ENCODE data around the gene DQX1.
"Not testable (repeated sequence)": the region's sequence is repeated elsewhere in the genome, so short reads cannot be mapped to it uniquely, and the experiment has no call there.

The DQX1 gene

DNA sequence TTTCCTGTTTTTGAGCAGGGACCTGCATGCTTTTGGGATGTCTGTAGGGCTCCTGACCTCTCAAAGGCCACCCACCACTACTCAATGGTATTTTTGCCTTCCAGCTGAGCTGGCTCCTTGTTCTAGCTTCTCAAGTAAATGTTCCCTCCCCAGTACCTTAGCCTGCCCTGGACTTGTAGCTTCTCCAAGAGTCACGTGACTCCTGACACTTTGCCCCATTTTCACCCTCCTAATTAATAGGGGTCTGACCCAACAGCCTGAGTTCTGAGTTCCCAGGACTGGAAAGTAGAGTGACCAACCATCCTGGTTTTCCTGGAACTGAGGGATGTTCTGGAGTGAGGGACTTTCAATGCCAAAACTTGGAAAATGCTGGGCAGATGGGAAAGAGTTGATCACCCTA lies 30.6 kb downstream of the DQX1 start:
- FAIRE-seq (no peak), DNase-seq (ENCODE audit: insufficient read length, low spot score) (no peak)
- TF ChIP-seq POLR2A (IDR thresholded peaks at IDR 0.05; ENCODE audit: low read depth, low read length), result no peak

DNA sequence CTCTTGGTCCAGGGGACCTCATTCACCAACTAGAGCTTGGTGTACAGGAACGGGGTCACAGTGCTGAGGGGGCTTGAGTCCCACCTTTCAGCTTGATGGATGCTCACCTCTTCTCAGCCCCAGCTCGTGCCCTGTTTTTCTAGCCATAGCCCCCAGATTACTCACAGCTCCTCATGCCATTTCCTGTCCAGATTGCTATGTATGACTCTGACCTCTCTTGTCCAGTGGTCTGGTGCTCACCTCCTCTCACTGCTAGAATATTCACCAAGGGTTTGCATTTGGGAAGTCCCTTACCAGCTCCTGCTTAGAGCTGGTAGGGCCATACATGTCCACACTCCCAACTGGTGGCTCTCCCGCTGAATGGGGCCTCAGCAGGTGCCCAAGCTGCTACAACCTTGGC lies 32.5 kb downstream of the DQX1 start:
- no peak for DNase-seq (ENCODE audit: insufficient read length, low spot score)
- FAIRE-seq, result no peak
- no peak for TF ChIP-seq POLR2A (IDR thresholded peaks at IDR 0.05; ENCODE audit: low read depth, low read length)

DNA sequence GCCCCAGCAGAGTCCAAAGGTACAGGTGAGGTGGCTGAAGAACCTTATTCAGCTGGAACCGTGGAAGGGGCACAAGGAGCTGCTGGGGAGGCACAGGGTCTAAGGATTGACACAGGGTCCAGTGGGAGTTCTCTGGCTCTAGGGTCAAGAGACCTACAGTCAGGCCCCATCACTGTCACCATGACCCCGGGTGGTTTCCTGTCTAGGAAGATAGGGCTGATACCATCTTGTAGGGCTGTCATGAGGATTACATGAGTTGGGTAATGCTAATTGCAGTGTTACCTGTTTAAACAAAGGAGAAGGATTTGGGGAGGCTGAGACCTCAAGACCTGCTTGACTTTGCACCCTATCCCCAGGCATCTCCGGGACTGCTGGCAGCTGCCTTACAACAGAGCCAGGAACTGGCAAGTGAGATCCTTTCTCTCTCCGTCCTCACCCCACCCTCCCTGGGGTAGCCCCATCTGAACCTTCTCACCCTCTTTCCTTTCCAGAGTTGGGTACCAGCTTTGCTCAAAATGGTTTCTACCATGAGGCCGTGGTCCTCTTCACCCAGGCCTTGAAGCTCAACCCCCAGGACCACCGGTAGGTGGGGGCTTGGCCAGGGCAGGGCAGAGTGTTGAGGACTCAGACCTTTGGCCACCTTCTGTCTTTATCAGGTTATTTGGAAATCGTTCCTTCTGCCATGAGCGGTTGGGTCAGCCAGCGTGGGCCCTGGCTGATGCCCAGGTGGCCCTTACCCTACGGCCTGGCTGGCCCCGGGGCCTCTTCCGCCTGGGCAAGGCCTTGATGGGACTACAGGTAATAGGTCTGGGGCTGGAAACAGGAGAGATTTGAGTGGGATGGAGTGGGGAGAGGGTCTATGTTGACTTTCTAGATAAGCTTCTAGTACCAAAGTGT lies 34.1 kb downstream of the DQX1 start:
- FAIRE-seq (no peak), DNase-seq (ENCODE audit: insufficient read length, low spot score) (no peak)
- no peak for TF ChIP-seq POLR2A (IDR thresholded peaks at IDR 0.05; ENCODE audit: low read depth, low read length)

DNA sequence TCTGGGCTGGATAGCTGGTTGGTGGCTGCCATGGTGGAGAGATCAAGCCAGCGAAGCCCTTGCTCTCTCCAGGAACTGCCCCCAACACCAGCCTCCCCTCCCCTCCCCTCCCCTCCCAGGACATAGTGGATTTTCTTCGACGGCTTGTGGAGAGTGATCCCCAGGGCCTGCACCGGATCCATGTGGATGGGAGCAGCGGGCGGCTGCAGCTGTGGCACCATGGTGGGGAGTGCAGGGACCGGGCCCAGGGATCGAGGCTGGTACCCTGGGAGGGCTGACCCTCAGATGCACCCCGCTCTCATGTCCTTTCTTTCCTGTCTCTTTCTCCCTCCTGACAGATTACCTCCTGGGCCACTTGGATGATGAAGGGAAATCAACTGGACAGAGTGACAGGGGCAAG lies 36.1 kb downstream of the DQX1 start:
- FAIRE-seq (no peak), DNase-seq (ENCODE audit: insufficient read length, low spot score) (no peak)
- TF ChIP-seq POLR2A (IDR thresholded peaks at IDR 0.05; ENCODE audit: low read depth, low read length), result no peak

DNA sequence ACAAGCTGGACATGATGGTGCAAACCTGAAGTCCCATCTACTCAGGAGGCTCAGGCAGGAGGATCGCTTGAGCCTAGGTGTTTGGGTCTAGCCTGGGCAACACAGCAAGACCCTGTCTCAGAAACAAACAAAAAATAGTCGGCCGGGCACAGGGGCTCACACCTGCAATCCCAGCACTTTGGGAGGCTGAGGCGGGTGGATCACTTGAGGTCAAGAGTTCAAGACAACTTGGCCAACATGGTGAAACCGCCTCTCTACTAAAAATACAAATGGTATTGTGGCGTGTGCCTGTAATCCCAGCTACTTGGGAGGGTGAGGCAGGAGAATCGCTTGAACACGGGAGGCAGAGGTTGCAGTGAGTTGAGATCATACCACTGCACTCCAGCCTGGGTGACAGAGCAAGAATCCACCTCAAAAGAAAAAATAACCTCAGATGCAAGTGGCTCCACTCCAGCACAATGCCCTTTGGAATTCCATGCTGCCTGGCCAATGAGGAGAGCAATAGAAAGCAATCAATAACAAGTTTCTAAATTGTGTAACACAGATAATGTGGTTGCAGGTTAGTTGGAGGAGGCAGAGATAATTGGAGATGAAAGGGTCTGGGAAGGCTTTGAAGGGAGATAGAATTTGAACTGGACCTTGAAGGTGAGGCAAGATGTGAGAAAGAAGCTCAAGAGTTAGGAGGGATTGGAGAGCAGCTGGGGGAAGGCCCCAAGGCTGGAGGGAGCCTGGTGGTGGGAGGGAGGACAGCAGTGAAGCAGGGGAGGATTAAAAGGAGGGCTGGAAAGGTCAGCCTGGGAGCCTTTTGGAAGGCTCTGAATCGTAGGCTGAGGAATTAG lies 37.2 kb downstream of the DQX1 start:
- FAIRE-seq (no peak), DNase-seq (ENCODE audit: insufficient read length, low spot score) (no peak)
- no peak for TF ChIP-seq POLR2A (IDR thresholded peaks at IDR 0.05; ENCODE audit: low read depth, low read length)

DNA sequence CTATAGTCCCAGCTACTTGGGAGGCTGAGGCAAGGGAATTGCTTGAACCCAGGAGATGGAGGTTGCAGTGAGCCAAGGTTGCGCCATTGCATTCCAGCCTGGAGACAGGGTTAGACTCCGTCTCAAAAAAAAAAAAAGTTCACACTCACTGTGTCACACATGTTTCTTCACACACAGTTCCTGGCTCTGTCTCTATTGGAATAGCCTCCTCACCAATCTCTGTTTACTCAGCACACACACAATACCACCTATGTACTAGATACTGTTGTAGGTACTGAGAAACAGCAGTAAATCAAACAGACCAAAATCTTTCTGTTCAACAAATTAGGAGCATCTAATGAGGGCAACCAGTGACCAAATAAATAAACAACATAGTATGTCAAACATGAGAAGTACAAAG lies 39.9 kb downstream of the DQX1 start:
- DNase-seq (ENCODE audit: insufficient read length, low spot score) (no peak), FAIRE-seq (no peak)
- TF ChIP-seq POLR2A (IDR thresholded peaks at IDR 0.05; ENCODE audit: low read depth, low read length), result no peak

DNA sequence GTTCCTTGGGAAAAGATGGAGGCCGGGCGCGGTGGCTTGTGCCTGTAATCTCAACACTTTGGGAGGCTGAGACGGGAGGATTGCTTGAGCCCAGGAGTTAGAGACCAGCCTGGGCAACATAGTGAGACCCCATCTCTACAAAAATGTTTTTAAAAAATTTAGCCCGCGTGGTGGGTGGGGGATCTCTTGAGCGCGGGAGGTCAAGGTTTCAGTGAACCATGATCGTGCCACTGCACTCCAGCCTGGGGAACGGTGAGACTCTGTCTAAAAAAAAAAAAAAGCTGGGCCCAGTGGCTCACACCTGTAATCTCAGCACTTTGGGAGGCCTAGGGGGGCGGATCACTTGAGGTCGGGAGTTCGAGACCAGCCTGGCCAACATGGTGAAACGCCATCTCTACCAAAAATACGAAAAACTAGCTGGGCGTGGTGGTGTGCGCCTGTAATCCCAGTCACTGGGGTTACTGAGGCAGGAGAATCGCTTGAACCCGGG lies 42.3 kb downstream of the DQX1 start:
- not testable (repeated sequence) for DNase-seq (ENCODE audit: insufficient read length, low spot score); FAIRE-seq

DNA sequence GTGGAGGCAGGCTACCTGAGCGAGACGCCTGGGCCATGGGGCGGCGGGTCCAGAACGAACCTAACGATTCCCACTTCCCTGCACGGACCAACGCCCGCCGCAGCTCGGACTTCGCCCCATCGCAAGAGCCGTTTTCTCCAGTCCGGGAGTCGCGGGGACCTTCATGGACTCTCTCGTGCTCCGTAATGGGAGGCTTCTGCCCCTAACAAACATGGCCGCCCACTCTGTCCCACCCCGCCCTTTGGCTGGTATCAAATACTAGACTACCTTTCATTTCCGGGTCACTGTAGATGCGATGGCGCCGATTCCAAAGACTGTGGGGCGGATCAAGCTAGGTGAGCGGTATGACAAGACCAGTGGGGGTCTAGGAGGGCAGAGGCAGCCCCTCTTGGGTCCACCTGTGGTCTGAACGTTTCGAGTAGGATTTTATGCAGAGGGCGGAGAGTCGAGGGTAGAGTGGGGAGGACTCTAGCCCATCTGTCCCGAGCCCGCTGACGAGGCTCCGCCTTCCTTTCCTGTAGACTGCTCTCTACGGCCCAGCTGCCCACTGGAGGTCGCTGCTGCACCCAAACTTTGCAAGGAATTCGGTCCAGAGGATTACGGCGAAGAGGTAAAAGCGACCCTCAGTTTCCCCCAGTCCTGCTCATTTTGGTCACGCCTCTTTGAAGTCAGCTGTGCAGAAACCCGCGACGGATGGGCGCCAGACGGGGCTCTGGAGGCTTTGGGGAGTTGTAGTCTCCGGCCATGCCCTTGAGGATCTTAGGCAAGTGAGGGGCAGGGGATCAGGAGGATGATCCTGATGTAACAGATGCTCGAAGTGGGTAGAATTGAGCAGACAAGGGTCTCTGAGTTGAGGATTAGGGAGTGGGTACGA lies 43.0 kb downstream of the DQX1 start, which contains the start of the genes CCDC142 and TTC31:
TSS of gene CCDC142 (minus strand) at position 198 of the 874 bp plus-strand sequence. CDS start at position 37, 161 bp downstream.
TSS of gene TTC31 (plus strand) at position 281 of the 874 bp plus-strand sequence. CDS start at position 296, 15 bp downstream.
- FAIRE-seq (no peak), DNase-seq (ENCODE audit: insufficient read length, low spot score) (peak; percentile 91)
- TF ChIP-seq POLR2A (IDR thresholded peaks at IDR 0.05; ENCODE audit: low read depth, low read length), result peak; percentile 30; the same call in 1 of the 2 replicates

DNA sequence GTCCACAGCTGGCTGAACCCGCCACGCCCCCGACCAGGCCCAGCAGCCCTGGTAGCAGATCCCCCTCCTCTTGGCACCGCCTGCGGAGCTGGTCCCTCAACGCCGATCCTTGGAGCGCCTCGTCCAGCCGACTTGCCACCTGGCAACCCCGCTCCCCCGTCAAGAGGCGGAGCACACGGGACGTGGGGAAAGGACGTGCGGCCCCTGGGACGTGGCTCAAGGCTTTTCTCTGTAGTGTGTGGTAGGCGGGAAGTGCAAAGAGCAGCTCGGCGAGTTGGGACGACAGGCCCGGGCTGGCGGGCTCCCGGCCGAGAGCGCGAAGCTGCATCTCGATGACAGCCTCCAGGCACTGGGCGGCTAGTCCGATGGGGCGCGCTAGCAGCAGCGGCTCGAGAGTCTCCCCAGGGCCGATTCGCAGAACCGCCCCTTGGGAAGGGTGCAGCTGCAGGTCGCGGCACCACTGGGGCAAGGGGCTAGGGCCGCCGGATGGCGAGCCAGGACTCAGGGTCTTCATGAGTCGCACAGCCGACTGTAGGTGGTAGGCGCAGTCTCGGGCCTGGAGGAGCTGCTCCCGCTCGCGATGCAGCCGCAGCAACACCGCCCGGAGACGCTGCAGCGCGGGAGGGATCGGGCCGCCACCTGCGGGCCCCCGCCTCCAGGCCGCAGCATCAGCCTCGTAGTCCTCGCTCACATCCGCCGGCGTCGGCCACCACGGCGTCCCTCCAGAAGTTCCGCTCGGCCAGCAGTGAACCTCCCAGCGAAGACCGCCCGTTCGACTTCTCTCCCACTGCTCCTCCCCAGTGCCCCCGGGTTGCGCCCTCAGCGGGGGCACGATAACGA lies 43.9 kb downstream of the DQX1 start:
- DNase-seq (ENCODE audit: insufficient read length, low spot score), result no peak
- no peak for TF ChIP-seq POLR2A (IDR thresholded peaks at IDR 0.05; ENCODE audit: low read depth, low read length)

DNA sequence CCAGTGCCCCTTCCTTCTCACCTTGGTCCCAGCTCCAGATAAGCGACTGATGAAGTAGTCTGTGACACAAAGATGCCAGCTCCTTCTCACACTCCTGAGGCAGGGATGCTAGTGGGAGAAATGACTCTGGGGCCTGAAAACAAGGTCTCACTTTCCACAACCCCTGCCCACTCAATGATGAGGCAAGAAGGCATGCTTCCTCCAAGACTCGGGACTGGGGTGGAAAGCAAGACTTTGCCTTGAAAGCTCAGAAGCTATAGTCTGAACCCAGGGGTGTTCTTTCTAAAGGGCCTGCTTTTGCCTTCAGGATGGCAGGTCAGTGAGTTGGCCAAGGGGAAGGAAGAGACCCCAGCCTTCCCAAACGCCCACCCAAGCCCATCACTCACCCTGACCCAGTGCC lies 44.6 kb downstream of the DQX1 start:
- FAIRE-seq, result no peak
- no peak for DNase-seq (ENCODE audit: insufficient read length, low spot score)
- TF ChIP-seq POLR2A (IDR thresholded peaks at IDR 0.05; ENCODE audit: low read depth, low read length), result no peak

More for the DNA sequence above, 43.9 kb downstream of the DQX1 start:
- no peak for FAIRE-seq

DNA sequence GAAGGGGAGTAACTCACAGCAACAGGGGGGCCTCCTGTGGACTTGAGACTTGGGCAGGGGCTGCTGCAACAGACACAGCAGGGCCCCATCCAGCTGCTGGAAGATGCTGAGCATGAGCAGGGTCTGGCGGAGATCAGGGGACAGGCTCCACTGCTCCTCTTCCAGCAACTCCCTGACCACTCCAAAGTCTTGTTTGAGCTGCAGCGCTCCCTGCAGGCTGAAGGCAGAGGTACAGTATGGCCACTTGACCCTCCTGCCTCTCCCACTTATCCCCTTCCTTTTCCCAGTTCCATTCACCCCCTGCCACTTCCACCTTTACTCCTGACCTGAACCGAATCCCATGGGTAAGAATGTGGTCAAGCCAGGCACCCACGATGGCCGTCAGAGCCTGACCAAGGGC lies 51.1 kb downstream of the DQX1 start:
- FAIRE-seq, result no peak
- TF ChIP-seq POLR2A (IDR thresholded peaks at IDR 0.05; ENCODE audit: low read depth, low read length), result no peak
- no peak for DNase-seq (ENCODE audit: insufficient read length, low spot score)

DNA sequence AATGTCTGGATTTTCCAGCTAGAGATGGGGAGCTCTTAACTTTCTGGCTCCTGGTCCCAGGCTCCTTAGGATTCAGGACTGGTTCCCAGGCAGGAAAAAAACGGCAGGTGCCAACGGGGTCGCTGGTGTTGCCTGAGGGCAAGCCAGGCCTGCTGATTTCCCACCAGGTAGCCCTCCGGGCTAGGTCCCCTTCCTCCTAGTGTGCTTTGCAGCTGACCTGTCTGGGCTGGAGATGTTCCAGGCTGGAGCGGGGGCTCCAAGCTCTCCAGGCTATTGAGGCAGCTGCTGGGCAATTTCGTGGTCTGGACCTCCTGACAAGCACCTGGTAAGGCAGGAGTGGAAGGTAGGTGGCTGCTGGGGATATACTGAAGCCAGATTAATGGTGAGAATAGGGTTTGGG lies 51.5 kb downstream of the DQX1 start:
- FAIRE-seq (no peak), DNase-seq (ENCODE audit: insufficient read length, low spot score) (no peak)
- no peak for TF ChIP-seq POLR2A (IDR thresholded peaks at IDR 0.05; ENCODE audit: low read depth, low read length)

DNA sequence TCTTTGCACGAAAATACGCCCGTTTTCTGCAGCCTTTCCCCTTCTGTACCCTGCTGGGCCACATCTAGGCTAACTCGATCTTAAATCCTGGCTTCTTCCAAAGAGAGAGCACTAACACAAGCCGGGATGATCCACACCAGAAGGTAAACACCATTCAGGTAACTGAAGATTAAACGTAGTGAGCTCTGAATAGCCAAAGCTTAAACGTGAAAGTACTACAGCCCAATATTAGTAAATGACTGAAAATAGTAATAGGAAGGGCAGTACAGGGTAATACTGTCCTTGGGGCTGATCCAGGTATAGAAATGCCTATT lies 53.1 kb downstream of the DQX1 start:
- no peak for TF ChIP-seq POLR2A (IDR thresholded peaks at IDR 0.05; ENCODE audit: low read depth, low read length)
- FAIRE-seq (no peak), DNase-seq (ENCODE audit: insufficient read length, low spot score) (no peak)
